HepG2 (cell line): Measurements from ENCODE around the gene PIM1. TPM values are rescaled to one million over a fixed set of nuclear protein-coding genes. Genes with fewer than 3 reads are reported as not detected.

Experiments
- ATAC-seq: fragments of 200-7000 bp; cut with Tn5 transposase; 3 replicates; pipeline ENCODE4 v1.9.1; 2020; ENCODE audit warnings: mild to moderate bottlenecking, moderate library complexity
- BruUV-seq: library from RNA; stranded (reverse); fragments of 400-500 nt; replicated peaks from 2 replicates; lab custom pipeline; 2021; lab: Mats Ljungman, UMichigan
- CTCF ChIA-PET: fragments of 300-600 bp; formaldehyde crosslinking; extraction: SDS; loops from one replicate; lab custom pipeline; 2021; ENCODE audit warnings: low total read pairs, inconsistent platforms, low intra/inter-chr PET ratio; lab: Yijun Ruan, JAX
- POLR2A ChIA-PET: fragments of 350-600 bp; sonication (Branson Sonifier 250); formaldehyde crosslinking; loops from one replicate; lab custom pipeline; 2020; ENCODE audit warnings: antibody characterized with exemption, inconsistent platforms; lab: Yijun Ruan, JAX
- DNase-seq: peaks from one replicate; pipeline ENCODE4 v3.0.0-alpha.2; 2015; ENCODE audit warnings: low spot score
- FAIRE-seq: peaks from 3 replicates; lab custom pipeline; 2011; peaks lifted over from hg19 to GRCh38; lab: Jason Lieb, UNC
- H2AFZ ChIP-seq: one replicate; pipeline ENCODE4 v1.6.1; 2011; ENCODE audit warnings: low read length, inconsistent platforms
- H3K27ac ChIP-seq: fragments of 300-600 bp; 3 replicates; pipeline ENCODE4 v1.8.0; 2011; ENCODE audit warnings: mixed run types, mild to moderate bottlenecking, mixed read lengths, low read length, inconsistent platforms; ENCODE audit not compliant: insufficient read depth; ENCODE audit errors: extremely low read length
- H3K27me3 ChIP-seq, 2 experiments: fragments of 200-600 bp in 1 of 2; 2 replicates in 1 of 2; 3 replicates in 1 of 2; pipeline versions ENCODE4 v1.6.0 to v1.8.0; 2011; ENCODE audit warnings: low read length in 2 of 2, mild to moderate bottlenecking in 2 of 2, moderate library complexity in 2 of 2, inconsistent platforms in 1 of 2; ENCODE audit not compliant: insufficient read depth in 2 of 2, control insufficient read depth in 1 of 2
- H3K36me3 ChIP-seq, 2 experiments: fragments of 200-600 bp in 1 of 2; replicated peaks in 1 of 2; 2 replicates in 1 of 2; 3 replicates in 1 of 2; pipeline versions ENCODE4 v1.5.1 to v1.8.0; 2011; ENCODE audit warnings: low read length in 2 of 2, inconsistent platforms in 1 of 2; ENCODE audit not compliant: insufficient read depth in 2 of 2, control insufficient read depth in 1 of 2
- H3K4me1 ChIP-seq: 2 replicates; pipeline ENCODE4 v1.5.1; 2012; ENCODE audit warnings: low read length, inconsistent platforms; ENCODE audit not compliant: insufficient read depth
- H3K4me2 ChIP-seq: 2 replicates; pipeline ENCODE4 v1.6.0; 2011; ENCODE audit warnings: low read depth, low read length, inconsistent platforms
- H3K4me3 ChIP-seq, 3 experiments: fragments of 200-600 bp in 1 of 3; sonication (generic), shearing (Covaris generic) in 1 of 3; replicated peaks in 1 of 3; 2 replicates each; pipeline ENCODE4 v1.5.1; 2011 to 2016; ENCODE audit warnings: low read length in 3 of 3, inconsistent platforms in 2 of 3, low read depth in 2 of 3, mild to moderate bottlenecking in 2 of 3, control low read depth in 1 of 3, mixed read lengths in 1 of 3; ENCODE audit not compliant: insufficient read depth in 1 of 3
- H3K79me2 ChIP-seq: one replicate; pipeline ENCODE4 v1.6.1; 2011; ENCODE audit warnings: low read length, inconsistent platforms; ENCODE audit not compliant: insufficient read depth
- H3K9ac ChIP-seq: 2 replicates; pipeline ENCODE4 v1.6.0; 2011; ENCODE audit warnings: mild to moderate bottlenecking, low read depth, low read length, inconsistent platforms; ENCODE audit not compliant: insufficient read depth
- H3K9me3 ChIP-seq: 2 replicates; pipeline ENCODE4 v1.5.1; 2012; ENCODE audit warnings: mild to moderate bottlenecking, low read length
- H4K20me1 ChIP-seq: 2 replicates; pipeline ENCODE4 v1.6.0; 2011; ENCODE audit warnings: inconsistent platforms, mild to moderate bottlenecking, low read length, moderate library complexity; ENCODE audit not compliant: insufficient read depth
- ETV6 ChIP-seq: sonication (generic); formaldehyde crosslinking; conservative IDR thresholded peaks from 2 replicates; pipeline ENCODE4 v1.4.0; 2020; ENCODE audit warnings: missing genetic modification reagents
- FOXA3 ChIP-seq: IDR thresholded peaks from 2 replicates; pipeline ENCODE4 v1.6.1; 2016; ENCODE audit warnings: missing genetic modification reagents, missing compliant biosample characterization
- IRF2 ChIP-seq: IDR thresholded peaks from 2 replicates; pipeline ENCODE4 v1.6.1; 2018; ENCODE audit warnings: missing genetic modification reagents, missing compliant biosample characterization
- ISX ChIP-seq: sonication (generic); formaldehyde crosslinking; conservative IDR thresholded peaks from 2 replicates; pipeline ENCODE4 v1.5.0; 2020; ENCODE audit warnings: missing genetic modification reagents
- KDM5A ChIP-seq: fragments of 200-600 bp; sonication (generic); IDR thresholded peaks from 2 replicates; pipeline ENCODE4 v1.7.0; 2018; ENCODE audit warnings: antibody characterized with exemption, mild to moderate bottlenecking, low read length, borderline replicate concordance
- SRSF1 ChIP-seq: fragments of 200-400 bp; formaldehyde crosslinking; optimal IDR thresholded peaks from 2 replicates; pipeline ENCODE3; 2017; ENCODE audit warnings: mild to moderate bottlenecking, low read depth, low read length, moderate library complexity
- ZKSCAN8 ChIP-seq: IDR thresholded peaks from 2 replicates; pipeline ENCODE4 v1.6.1; 2016; ENCODE audit warnings: borderline replicate concordance, missing genetic modification reagents, missing compliant biosample characterization
- ZNF263 ChIP-seq: sonication (generic); formaldehyde crosslinking; IDR thresholded peaks from 2 replicates; pipeline ENCODE4 v1.4.0; 2020; ENCODE audit warnings: missing genetic modification reagents
- ZNF549 ChIP-seq: sonication (generic); formaldehyde crosslinking; IDR thresholded peaks from 2 replicates; pipeline ENCODE4 v1.5.0; 2020; ENCODE audit warnings: missing genetic modification reagents
- ZNF567 ChIP-seq: sonication (generic); formaldehyde crosslinking; IDR thresholded peaks from 2 replicates; pipeline ENCODE4 v1.8.1; 2023; ENCODE audit warnings: mild to moderate bottlenecking, missing genetic modification reagents, borderline replicate concordance
- ZNF879 ChIP-seq: sonication (generic); formaldehyde crosslinking; IDR thresholded peaks from 2 replicates; pipeline ENCODE4 v1.8.1; 2023; ENCODE audit warnings: missing genetic modification reagents
- WGBS: methylation state at CpG from one replicate; pipeline ENCODE4 v1.1.6; 2017; ENCODE audit warnings: low lambda C conversion rate; 5-methylcytosine and 5-hydroxymethylcytosine counted together
- in situ Hi-C: cut with HindIII; loops from 2 replicates; pipeline ENCODE4 v1.10.0; 2017; ENCODE audit warnings: low pct_unique_long_range_greater_than_20kb; ENCODE audit not compliant: extremely low pct_ligation_motif_present
- intact Hi-C: fragments of 100-400 bp; cut with micrococcal nuclease; formaldehyde crosslinking; loops from one replicate; pipeline ENCODE4 v1.10.0; 2022; ENCODE audit not compliant: unreplicated experiment
- polyA plus RNA-seq, 8 experiments: library from polyadenylated mRNA; depleted of rRNA in 3 of 8; stranded (reverse) in 7 of 8; unstranded in 1 of 8; fragments of >200 nt; fragmentation: Illumina TruSeq in 4 of 8; extraction: Trizol in 4 of 8; gene quantifications; 2 replicates each; pipeline versions ENCODE4 v1.2.1 to v1.2.3, GENCODE V29; 2011 to 2016; ENCODE audit warnings: low read depth in 4 of 8, missing spikeins in 1 of 8, mixed read lengths in 1 of 8; ENCODE audit not compliant: insufficient read depth in 1 of 8
- total RNA-seq, 5 experiments: library from RNA; depleted of rRNA; stranded (reverse); fragments of >200 nt; fragmentation: Illumina TruSeq; extraction: Trizol; gene quantifications; 2 replicates each; pipeline ENCODE4 v1.2.3, GENCODE V29; 2016; ENCODE audit warnings: low read depth in 1 of 5
- TF ChIP-seq, protein P1 (sequence below): sonication (generic); formaldehyde crosslinking; conservative IDR thresholded peaks from 2 replicates; pipeline ENCODE4 v1.8.1; 2023; ENCODE audit warnings: missing genetic modification reagents
- TF ChIP-seq, protein P2 (sequence below), 2 experiments: fragments of 450-650 bp in 1 of 2; sonication (generic) in 1 of 2; formaldehyde crosslinking; IDR thresholded peaks; 2 replicates each; pipeline versions ENCODE4 v1.5.0 to v1.8.0; 2020 to 2022; ENCODE audit warnings: mild to moderate bottlenecking in 1 of 2, missing genetic modification reagents in 1 of 2
- TF ChIP-seq, protein P3 (sequence below): sonication (generic); formaldehyde crosslinking; IDR thresholded peaks from 2 replicates; pipeline ENCODE4 v1.5.0; 2020; ENCODE audit warnings: mild to moderate bottlenecking, missing genetic modification reagents, moderate library complexity
- TF ChIP-seq, protein P4 (sequence below): sonication (generic); formaldehyde crosslinking; IDR thresholded peaks from 2 replicates; pipeline ENCODE4 v1.5.1; 2020; ENCODE audit warnings: missing genetic modification reagents, mild to moderate bottlenecking, borderline replicate concordance

The PIM1 gene
- total and polyA plus RNA-seq, 2 of the 13 experiments (the other 11 are each of a cell fraction or from before 2014, with no cell fraction given), result 29.4 to 117 TPM

DNA sequence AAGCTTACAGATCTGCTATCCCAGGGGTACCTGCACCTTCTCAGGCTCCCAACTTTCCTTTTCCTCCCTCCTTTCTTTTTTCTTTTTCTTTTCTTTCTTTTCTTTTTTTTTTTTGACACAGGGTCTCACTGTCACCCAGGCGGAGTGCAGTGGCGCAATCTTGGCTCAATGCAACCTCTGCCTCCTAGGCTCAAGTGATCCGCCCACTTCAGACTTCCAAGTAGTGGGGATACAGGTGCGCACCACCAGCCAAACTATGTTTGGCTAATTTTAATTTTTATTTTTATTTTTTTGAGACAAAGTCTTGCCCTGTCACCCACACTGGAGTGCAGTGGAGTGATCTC is 36.0 kb downstream of the PIM1 start (continued):
- TF ChIP-seq, protein P1, sequence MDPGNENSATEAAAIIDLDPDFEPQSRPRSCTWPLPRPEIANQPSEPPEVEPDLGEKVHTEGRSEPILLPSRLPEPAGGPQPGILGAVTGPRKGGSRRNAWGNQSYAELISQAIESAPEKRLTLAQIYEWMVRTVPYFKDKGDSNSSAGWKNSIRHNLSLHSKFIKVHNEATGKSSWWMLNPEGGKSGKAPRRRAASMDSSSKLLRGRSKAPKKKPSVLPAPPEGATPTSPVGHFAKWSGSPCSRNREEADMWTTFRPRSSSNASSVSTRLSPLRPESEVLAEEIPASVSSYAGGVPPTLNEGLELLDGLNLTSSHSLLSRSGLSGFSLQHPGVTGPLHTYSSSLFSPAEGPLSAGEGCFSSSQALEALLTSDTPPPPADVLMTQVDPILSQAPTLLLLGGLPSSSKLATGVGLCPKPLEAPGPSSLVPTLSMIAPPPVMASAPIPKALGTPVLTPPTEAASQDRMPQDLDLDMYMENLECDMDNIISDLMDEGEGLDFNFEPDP (CRISPR knock-in tag), result no peak
- TF ChIP-seq KDM5A, result no peak

DNA sequence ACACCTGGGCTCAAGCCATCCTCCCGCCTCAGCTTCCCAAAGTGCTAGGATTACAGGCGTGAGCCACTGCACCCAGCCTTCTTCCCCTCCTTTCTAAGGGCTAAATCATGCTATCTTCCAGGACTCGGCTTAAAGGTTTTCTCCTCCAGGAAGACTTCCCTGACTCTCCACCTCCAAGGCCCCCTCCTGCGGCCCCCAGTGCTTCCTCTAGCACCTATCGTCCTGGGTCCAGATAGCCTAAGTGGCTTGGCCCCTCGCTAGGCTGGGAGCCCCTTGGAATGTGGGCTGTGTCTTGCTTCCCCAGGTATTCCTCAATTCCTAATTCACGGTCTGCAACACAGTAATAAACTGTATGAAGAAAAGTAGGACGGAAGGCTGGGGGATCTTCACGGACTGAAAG is 36.7 kb downstream of the PIM1 start:
- no peaks in the 10 kb centered on the region for H4K20me1 ChIP-seq
- H3K36me3 ChIP-seq, result no peaks in the 10 kb centered on the region
- intact Hi-C loops (no loop called here), in situ Hi-C loops (loop anchor here (5.0 kb wide), 2 partner anchors 154 to 184 kb away; no protein-coding TSS in a partner anchor)
- H3K4me3 ChIP-seq, result no peak overlapping the region
- TF ChIP-seq, protein P2, sequence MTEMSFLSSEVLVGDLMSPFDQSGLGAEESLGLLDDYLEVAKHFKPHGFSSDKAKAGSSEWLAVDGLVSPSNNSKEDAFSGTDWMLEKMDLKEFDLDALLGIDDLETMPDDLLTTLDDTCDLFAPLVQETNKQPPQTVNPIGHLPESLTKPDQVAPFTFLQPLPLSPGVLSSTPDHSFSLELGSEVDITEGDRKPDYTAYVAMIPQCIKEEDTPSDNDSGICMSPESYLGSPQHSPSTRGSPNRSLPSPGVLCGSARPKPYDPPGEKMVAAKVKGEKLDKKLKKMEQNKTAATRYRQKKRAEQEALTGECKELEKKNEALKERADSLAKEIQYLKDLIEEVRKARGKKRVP (CRISPR knock-in tag; IDR thresholded peaks at IDR 0.05), result no peak
- TF ChIP-seq, protein P3, sequence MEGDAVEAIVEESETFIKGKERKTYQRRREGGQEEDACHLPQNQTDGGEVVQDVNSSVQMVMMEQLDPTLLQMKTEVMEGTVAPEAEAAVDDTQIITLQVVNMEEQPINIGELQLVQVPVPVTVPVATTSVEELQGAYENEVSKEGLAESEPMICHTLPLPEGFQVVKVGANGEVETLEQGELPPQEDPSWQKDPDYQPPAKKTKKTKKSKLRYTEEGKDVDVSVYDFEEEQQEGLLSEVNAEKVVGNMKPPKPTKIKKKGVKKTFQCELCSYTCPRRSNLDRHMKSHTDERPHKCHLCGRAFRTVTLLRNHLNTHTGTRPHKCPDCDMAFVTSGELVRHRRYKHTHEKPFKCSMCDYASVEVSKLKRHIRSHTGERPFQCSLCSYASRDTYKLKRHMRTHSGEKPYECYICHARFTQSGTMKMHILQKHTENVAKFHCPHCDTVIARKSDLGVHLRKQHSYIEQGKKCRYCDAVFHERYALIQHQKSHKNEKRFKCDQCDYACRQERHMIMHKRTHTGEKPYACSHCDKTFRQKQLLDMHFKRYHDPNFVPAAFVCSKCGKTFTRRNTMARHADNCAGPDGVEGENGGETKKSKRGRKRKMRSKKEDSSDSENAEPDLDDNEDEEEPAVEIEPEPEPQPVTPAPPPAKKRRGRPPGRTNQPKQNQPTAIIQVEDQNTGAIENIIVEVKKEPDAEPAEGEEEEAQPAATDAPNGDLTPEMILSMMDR (CRISPR knock-in tag), result no peak
- TF ChIP-seq ISX (no peak), ZNF879 (CRISPR knock-in tag) (no peak), IRF2 (CRISPR knock-in tag) (no peak), ZNF549 (no peak), ZKSCAN8 (CRISPR knock-in tag) (no peak), ZNF263 (CRISPR knock-in tag) (no peak), ETV6 (CRISPR knock-in tag) (no peak), ZNF567 (CRISPR knock-in tag) (no peak), FOXA3 (CRISPR knock-in tag) (no peak), SRSF1 (no peak)
- TF ChIP-seq, protein P4, sequence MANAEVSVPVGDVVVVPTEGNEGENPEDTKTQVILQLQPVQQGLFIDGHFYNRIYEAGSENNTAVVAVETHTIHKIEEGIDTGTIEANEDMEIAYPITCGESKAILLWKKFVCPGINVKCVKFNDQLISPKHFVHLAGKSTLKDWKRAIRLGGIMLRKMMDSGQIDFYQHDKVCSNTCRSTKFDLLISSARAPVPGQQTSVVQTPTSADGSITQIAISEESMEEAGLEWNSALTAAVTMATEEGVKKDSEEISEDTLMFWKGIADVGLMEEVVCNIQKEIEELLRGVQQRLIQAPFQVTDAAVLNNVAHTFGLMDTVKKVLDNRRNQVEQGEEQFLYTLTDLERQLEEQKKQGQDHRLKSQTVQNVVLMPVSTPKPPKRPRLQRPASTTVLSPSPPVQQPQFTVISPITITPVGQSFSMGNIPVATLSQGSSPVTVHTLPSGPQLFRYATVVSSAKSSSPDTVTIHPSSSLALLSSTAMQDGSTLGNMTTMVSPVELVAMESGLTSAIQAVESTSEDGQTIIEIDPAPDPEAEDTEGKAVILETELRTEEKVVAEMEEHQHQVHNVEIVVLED, result no peak
- ChIA-PET CTCF (interaction anchor here (1.9 to 10.6 kb wide), 3 partner anchors 34 to 186 kb away, joined by 7 to 268 read pairs (median 18); no protein-coding TSS in a partner anchor), POLR2A (no interaction called here)
- no peak overlapping the region for H3K4me2 ChIP-seq
- 90% methylated on average over 9 of the region's 9 CpGs for WGBS
- ATAC-seq, result no peak
- no peak for FAIRE-seq
- no peaks in the 10 kb centered on the region for H3K79me2 ChIP-seq
- BruUV-seq, result no TSS peak
- no peak for DNase-seq
- no peaks in the 10 kb centered on the region; a peak in 1 of 5 replicates for H3K27me3 ChIP-seq
- H2AFZ ChIP-seq, result no peak overlapping the region
- no peak overlapping the region for H3K9ac ChIP-seq
- no peaks in the 10 kb centered on the region for H3K9me3 ChIP-seq
- H3K27ac ChIP-seq, result no peak overlapping the region
- H3K4me1 ChIP-seq, result peaks cover 49% of the 10 kb centered on the region
